Measurements from ENCODE around the gene SFN. TPM values are rescaled to one million over a fixed set of nuclear protein-coding genes. Genes with fewer than 3 reads are reported as not detected.

Gene SFN
- total and polyA plus RNA-seq, 2 of the 13 experiments (the other 11 are each of a cell fraction or from before 2014, with no cell fraction given) = 4.3 to 5.6 TPM

GRCh38 chr1:26900001-26900814 is 37.3 kb downstream of the SFN start, which contains the start of gene GPATCH3 (continued):
- TF ChIP-seq THAP9 (CRISPR knock-in tag; IDR thresholded peaks at IDR 0.05; ENCODE audit: borderline replicate concordance) (peak; percentile 83; the same call in 1 of the 2 replicates), ZNF354B (CRISPR knock-in tag; IDR thresholded peaks at IDR 0.05) (0 out of 2 replicates have a peak, but pooled peaks have one; percentile 64), MIXL1 (CRISPR knock-in tag; IDR thresholded peaks at IDR 0.05) (peak; percentile 36; the same call in 1 of the 2 replicates), SP4 (CRISPR knock-in tag; IDR thresholded peaks at IDR 0.05) (peak; percentile 55; the same call in 1 of the 2 replicates), ATF4 (CRISPR knock-in tag; IDR thresholded peaks at IDR 0.05) (peak; percentile 33 to 71; a peak in 1 of 4 replicates), RBFOX2 (IDR thresholded peaks at IDR 0.05; ENCODE audit: low read depth, low read length) (0 out of 2 replicates have a peak, but pooled peaks have one; percentile 41), THRA (CRISPR knock-in tag; IDR thresholded peaks at IDR 0.05; ENCODE audit: borderline replicate concordance) (no peak), LCORL (IDR thresholded peaks at IDR 0.05) (no peak), LCORL (CRISPR knock-in tag; IDR thresholded peaks at IDR 0.05) (no peak), ZNF891 (CRISPR knock-in tag; IDR thresholded peaks at IDR 0.05) (peak; percentile 76; the same call in 1 of the 2 replicates), KDM5A (IDR thresholded peaks at IDR 0.05; ENCODE audit: borderline replicate concordance, low read length) (peak; percentile 100), PBX3 (CRISPR knock-in tag; IDR thresholded peaks at IDR 0.05; ENCODE audit: borderline replicate concordance) (no peak), STAG1 (CRISPR knock-in tag; IDR thresholded peaks at IDR 0.05) (no peak; the same call in 1 of the 2 replicates), MZF1 (CRISPR knock-in tag; IDR thresholded peaks at IDR 0.05; ENCODE audit: borderline replicate concordance) (no peak), U2AF2 (IDR thresholded peaks at IDR 0.05; ENCODE audit: low read depth, low read length) (no peak), ZFP91 (CRISPR knock-in tag; IDR thresholded peaks at IDR 0.05; ENCODE audit: borderline replicate concordance) (peak; percentile 84; the same call in 1 of the 2 replicates), ZC3H13 (CRISPR knock-in tag; IDR thresholded peaks at IDR 0.05) (peak; percentile 60; the same call in 1 of the 2 replicates), BRD4 (CRISPR knock-in tag; IDR thresholded peaks at IDR 0.05) (peak; percentile 45), NR2F2 (IDR thresholded peaks at IDR 0.05; ENCODE audit: borderline replicate concordance, low read depth) (0 out of 2 replicates have a peak, but pooled peaks have one; percentile 26), HNRNPLL (IDR thresholded peaks at IDR 0.05; ENCODE audit: low read depth, low read length, poor library complexity, severe bottlenecking) (peak; percentile 45), NFIB (CRISPR knock-in tag; IDR thresholded peaks at IDR 0.05; ENCODE audit: borderline replicate concordance) (no peak)

All from HepG2 (cell line).